ENCODE results near the gene AKAP6.

AKAP6 gene

DNA sequence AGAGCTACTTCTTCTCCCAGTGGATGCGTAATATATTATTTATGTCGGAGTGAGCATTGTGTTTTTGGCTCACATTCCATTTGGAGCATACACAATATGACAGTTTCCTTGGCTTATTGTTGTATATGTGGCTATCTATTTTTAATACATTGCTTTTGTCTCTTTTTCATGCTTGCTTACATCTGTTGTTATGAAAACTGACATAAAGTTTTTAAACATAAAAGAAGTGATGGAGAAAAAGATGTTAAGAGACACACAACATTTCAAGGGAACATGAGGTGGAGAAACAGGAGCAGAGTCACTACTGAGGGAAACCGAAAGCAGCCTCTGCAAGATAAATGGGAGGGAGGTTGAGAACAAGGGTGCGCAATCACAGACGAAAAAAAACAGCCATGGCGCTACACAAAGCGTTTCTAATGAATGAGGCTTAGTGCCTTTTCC lies 381.2 kb downstream of the AKAP6 start:
- in situ Hi-C loops (cut with HindIII; ENCODE audit: low pct_ligation_motif_present, low sequenced_read_pairs), result no loop called here
- no peaks in the 10 kb centered on the region for H3K27me3 ChIP-seq (replicated peaks)
- TF ChIP-seq, protein P1, sequence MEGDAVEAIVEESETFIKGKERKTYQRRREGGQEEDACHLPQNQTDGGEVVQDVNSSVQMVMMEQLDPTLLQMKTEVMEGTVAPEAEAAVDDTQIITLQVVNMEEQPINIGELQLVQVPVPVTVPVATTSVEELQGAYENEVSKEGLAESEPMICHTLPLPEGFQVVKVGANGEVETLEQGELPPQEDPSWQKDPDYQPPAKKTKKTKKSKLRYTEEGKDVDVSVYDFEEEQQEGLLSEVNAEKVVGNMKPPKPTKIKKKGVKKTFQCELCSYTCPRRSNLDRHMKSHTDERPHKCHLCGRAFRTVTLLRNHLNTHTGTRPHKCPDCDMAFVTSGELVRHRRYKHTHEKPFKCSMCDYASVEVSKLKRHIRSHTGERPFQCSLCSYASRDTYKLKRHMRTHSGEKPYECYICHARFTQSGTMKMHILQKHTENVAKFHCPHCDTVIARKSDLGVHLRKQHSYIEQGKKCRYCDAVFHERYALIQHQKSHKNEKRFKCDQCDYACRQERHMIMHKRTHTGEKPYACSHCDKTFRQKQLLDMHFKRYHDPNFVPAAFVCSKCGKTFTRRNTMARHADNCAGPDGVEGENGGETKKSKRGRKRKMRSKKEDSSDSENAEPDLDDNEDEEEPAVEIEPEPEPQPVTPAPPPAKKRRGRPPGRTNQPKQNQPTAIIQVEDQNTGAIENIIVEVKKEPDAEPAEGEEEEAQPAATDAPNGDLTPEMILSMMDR (IDR thresholded peaks at IDR 0.05; ENCODE audit: low read depth, low read length, missing control alignments), result no peak
- H3K27ac ChIP-seq, result no peak overlapping the region
- no peaks in the 10 kb centered on the region for H3K36me3 ChIP-seq (replicated peaks)
- peak overlapping the region; percentile 33 for H3K4me3 ChIP-seq (ENCODE audit: low read depth, low read length)
- no peak for DNase-seq

DNA sequence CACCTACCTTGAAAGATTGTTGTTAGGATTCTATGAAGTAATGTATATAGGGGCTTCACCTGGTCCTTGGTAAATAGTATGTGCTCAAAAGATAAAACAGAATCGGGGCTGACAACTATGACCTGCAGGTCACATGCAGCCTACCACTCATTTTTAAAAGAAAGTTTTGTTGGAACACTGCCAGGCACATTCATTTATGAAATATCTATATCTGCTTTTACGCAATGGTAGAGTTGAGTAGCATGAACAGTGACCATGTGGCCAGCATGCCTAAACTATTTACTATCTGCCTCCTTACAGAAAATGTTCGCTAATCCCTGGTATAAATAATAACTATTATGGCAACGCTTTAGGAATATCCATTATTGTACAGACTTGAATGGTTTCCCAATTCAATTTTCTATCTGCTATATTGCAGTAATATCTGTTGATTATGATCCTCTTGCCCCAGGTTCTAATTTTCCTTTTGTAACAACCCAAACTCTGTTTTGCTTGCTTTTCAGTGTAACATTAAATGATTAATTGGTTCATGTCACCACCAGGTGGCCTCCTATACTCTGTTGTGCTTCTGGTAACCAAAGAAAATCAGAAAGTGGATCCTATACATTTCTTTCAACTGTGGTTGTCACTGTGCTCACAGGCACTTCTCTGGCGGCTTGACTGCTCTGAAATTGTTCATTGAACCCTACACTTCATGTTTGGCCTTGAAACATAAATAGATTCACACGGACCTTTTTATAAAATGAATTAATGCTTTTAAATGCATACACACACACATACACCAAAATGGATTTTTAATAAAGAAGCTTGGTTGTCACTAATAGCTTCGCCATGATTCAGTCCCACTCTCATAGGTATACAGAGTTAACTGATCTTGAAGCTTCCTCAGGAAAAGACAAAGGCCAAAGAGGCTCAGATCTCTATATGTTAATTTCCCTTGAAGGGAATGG lies 381.9 kb downstream of the AKAP6 start:
- peak; percentile 63 for DNase-seq
- Histone ChIP-seq H3K4me3 (ENCODE audit: low read depth, low read length) (peak overlapping the region; percentile 33), H3K27me3 (replicated peaks) (no peaks in the 10 kb centered on the region), H3K27ac (no peak overlapping the region), H3K36me3 (replicated peaks) (no peaks in the 10 kb centered on the region)
- TF ChIP-seq, protein P1 (IDR thresholded peaks at IDR 0.05; ENCODE audit: low read depth, low read length, missing control alignments), result peak; percentile 52
- in situ Hi-C loops (cut with HindIII; ENCODE audit: low pct_ligation_motif_present, low sequenced_read_pairs), result no loop called here

DNA sequence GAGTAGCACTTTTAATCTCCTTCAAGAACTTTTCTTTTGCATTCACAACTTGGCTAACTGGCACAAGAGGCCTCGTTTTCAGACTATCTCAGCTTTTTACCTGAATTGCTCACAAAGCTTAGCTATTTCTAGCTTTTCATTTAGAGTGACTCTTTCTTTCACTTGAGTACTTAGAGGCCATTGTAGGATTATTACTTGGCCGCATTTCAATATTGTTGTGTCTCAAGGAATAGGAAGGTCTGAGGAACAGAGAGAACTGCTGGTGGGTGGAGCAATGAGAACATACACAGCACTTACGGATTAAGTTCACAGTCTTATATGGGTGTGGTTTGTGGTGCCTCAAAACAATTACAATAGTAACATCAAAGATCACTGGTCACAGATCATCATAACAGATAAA lies 384.8 kb downstream of the AKAP6 start:
- H3K27me3 ChIP-seq (replicated peaks), result no peaks in the 10 kb centered on the region
- H3K27ac ChIP-seq, result no peak overlapping the region
- in situ Hi-C loops (cut with HindIII; ENCODE audit: low pct_ligation_motif_present, low sequenced_read_pairs), result no loop called here
- TF ChIP-seq, protein P1 (IDR thresholded peaks at IDR 0.05; ENCODE audit: low read depth, low read length, missing control alignments), result no peak
- no peak overlapping the region for H3K4me3 ChIP-seq (ENCODE audit: low read depth, low read length)
- no peaks in the 10 kb centered on the region for H3K36me3 ChIP-seq (replicated peaks)
- DNase-seq, result no peak

DNA sequence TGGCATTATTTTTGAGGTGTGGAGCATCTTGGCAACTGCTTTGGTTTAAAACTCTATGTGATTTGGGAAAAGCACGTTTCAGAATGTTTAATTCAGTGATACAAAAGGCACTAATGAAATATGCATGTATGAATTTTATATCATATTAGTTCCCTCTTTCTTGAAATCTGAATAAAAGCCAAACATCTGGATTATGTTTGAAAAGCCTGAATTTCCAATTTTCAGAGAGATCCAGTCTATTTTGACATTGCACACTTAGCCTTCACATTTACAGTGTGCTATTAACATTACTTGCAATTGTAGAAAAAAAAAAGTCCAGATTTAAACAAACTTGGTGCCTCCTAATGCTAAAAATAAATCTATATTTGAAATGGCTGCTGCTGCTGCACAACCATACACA lies 390.5 kb downstream of the AKAP6 start:
- DNase-seq, result no peak
- H3K36me3 ChIP-seq (replicated peaks), result no peaks in the 10 kb centered on the region

DNA sequence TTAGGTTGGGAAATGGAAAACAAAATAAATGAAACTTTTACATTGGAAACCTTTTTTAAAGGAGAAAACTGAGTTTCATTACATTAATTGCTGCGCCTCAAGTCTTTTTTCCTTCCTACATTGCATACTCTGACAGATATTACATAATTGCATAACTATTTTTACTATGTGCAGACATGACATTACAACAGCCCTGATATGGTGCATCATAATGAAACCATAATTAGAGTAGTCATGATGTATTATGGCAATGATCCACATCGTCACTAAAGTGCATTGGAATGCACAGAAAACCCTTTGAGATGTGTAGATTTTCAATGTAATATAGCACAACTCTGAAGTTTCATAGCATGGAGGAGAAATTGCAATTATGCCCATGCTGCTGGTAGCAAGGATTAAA lies 391.8 kb downstream of the AKAP6 start:
- TF ChIP-seq, protein P1 (IDR thresholded peaks at IDR 0.05; ENCODE audit: low read depth, low read length, missing control alignments), result no peak
- in situ Hi-C loops (cut with HindIII; ENCODE audit: low pct_ligation_motif_present, low sequenced_read_pairs), result no loop called here
- no peaks in the 10 kb centered on the region for H3K36me3 ChIP-seq (replicated peaks)
- no peaks in the 10 kb centered on the region for H3K27me3 ChIP-seq (replicated peaks)
- H3K4me3 ChIP-seq (ENCODE audit: low read depth, low read length), result no peak overlapping the region
- no peak overlapping the region for H3K27ac ChIP-seq
- no peak for DNase-seq

More for the DNA sequence above, 390.5 kb downstream of the AKAP6 start:
- Histone ChIP-seq H3K27me3 (replicated peaks) (no peaks in the 10 kb centered on the region), H3K4me3 (ENCODE audit: low read depth, low read length) (no peak overlapping the region), H3K27ac (no peak overlapping the region)
- in situ Hi-C loops (cut with HindIII; ENCODE audit: low pct_ligation_motif_present, low sequenced_read_pairs), result no loop called here
- TF ChIP-seq, protein P1 (IDR thresholded peaks at IDR 0.05; ENCODE audit: low read depth, low read length, missing control alignments), result no peak
